SHP77 treated with DMSO at 0.1 percent for 48 hours (cell line): ENCODE measurements around the gene LYRM2.

ENCODE experiments used
- DNase-seq: peaks from one replicate; lab custom pipeline; 2025; lab: John Stamatoyannopoulos, UW

LYRM2 gene, protein sequence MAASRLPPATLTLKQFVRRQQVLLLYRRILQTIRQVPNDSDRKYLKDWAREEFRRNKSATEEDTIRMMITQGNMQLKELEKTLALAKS

DNA sequence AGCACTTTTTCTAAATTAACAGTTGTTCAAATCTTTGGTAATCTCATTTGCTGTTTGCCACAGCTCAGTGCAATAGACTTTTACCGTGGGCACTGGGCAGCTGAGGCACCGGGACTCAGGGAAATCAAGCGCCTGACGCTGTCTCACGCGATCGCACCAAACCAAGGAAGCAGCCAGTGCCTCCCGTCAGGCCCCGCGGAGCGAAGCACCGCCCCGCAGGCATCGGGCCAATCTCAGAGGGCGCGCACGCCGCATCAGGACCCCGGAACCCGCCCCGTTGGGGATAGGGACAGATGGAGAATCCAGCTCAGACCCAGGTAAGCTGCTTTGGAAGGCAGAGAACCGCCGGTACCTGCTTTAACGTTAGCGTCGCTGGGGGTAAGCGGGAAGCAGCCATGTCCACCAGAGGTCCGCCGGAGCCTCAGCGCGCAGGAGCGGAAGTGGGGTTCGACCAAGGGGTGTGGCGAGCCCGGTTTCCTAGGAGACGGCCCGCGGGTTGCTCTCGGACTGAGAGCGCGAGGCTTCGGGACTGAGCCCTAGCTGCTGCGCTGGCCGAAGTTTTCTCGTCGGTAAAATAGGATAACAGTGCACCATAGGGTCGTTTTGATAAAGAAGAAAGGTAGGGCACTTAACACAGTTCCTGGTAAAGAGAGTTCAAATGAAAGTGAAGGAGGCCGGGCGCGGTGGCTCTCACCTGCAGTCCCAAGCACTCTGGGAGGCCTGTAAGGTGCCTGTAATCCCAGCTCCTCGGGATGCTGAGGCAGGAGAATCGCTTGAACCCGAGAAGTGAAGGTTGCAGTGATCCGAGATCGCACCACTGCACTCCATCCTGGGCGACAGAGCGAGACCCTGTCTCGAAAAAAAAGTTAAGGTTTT, at the start of gene LYRM2:
LYRM2 (minus strand) TSS at position 428 of the 876 bp plus-strand sequence; CDS start at position 397, 31 bp downstream.
- peak; percentile 87 for DNase-seq

DNA sequence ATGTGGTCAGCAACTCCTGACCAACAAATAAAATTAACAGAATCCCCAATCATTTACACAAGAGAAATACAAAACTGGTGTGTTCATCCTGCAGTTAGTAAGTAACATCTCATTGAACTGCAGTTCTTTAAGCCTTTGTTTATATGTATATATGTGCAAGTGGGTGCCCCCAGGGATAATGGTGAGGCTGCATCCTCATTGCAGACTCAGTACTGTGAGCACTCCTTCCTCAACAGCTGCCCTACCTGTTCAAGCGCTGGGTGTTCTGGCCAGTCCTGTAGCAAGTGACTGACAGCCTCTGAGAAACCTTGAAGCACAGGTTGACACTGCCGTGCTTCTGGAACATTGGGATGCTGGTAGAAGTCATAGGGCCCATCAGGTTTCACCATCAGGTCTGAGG, 49.8 kb upstream of the LYRM2 start:
- DNase-seq: no peak

DNA sequence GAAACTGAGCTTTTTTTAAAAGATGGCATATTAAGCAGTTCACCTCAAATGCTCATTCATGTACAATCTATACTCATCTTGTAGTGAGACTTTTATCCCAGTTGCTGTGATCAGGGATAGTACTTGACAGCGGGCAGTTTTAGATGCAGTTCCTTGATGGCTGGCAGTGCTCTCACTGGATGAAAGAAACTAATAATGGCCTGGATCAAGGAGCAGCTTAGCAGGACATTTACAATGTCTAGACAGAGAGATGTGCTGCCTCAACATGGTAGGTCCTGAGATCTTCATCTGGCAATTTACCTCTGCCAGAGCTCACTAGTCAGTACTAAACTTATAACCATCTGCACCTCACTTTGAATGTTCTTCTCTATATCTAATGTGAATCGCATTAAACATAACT, 46.8 kb upstream of the LYRM2 start:
- DNase-seq: no peak

DNA sequence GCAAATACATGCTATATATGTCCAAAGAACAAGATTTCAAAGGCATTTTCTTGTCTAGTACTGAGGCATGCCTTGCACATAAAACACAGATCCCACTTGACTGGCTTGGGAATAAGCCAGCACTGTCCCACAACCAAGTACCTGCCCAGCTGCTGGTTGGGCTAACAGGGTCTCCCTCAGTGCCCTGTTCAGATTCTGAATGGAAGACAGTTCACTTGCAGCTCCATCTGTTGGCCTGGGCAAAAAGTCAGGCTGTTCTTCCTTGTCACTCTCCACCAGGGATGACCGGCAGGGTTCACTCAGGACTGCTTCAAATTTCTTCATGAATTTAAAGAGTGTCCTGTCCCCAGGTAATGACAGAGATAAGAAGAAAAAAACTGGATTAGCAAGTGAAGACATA, 44.4 kb upstream of the LYRM2 start:
- DNase-seq: no peak

DNA sequence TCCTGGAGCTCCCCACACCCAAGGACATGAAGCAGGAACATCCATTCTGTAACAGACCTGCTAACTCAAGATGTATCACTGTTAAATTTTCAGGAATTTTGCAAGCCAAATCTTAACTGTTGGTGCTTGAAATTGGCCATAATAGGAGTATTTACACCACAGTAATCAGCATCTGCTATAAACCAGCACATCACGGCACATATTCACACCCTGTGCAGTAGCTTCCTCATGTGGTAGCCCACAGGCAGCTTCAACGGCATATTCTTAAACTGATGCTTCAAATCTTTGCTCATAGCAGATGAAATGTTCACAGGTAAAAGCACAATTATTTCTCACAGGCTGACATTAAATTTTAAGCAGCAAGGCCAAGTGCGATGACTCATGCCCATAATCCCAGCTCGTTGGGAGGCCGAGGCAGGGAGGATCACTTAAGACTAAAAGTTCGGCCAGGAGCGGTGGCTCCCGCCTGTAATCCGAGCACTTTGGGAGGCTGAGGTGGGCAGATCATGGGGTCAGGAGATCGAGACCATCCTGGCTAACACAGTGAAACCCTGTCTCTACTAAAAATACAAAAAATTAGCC, 43.5 kb upstream of the LYRM2 start:
- no peak for DNase-seq

DNA sequence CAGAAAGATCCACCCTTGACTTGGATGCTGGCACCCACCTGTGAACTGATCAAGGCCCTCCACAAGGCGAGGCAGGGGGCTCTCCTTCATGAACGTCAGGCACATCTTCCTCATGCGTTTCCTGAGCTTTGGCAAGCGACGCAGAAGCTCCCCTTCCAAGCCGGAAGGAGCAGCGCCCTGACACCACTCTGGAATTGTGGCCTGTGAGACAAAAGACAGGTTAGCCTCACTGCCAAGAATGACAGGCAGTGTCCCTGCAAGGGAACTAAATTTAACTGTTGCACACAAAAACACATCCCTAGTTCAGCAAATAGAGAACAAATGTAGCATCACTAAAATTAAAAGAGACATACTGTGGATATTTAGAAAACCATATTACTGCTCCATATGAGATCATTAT, 42.0 kb upstream of the LYRM2 start:
- no peak for DNase-seq

DNA sequence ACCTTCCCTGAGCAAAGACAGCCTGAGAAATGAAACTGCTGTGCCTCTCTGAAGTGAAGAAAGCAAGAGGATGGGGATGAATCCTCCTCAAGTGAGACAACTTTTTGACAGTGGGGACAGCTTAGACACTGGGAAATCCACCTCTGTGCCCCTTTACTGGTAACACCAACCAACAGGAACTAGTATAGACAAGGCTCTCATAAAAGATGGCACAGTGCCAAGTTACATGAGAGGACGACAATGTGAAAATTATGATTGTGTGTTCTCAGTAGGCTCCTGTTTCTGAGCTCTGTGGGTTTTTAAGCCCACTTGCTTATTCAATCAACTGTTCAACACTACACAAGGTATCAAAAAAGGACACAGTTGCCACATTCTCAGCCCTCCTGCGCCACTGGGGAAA, 41.6 kb upstream of the LYRM2 start:
- DNase-seq: no peak

DNA sequence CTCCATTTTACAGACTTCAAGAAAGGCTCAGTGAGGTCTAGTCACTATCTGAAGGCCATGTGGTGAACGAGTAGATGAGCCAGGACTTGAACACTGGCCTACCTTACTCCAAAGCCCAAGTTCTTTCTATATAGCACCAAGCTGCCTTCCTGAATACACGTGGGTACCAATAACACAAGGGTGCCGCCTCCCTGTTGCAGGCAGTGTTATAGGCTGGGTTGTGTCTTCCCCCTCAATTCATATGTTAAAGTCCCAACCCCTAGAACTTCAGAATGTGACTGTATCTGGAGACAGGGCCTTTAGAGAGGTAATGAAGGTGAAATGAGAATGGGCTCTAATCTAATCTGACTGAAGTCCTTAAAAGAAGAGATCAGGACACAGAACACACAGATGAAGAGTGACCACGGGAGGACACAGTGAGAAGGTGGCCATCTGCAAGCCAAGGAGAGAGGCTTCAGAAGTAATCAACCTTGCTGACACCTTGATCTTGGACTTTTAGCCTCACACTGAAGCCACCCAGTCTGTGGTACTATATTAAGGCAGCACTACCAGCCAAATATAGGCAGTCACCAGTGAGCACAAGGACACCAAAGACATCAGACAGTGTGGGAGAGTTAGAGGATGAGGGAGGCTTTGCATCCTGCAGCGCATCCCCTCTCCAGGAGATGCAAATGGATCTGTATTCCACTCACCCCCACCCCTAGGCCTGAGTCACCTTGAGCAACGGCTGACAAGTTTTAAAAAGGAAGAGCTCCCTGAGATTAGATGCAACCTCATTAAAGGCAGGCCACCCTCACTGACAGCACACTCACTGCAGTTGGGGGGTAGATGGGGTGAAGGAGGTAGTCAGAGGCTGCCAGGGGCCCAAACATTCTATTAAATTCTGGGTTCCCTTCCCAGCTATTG, 40.9 kb upstream of the LYRM2 start:
- no peak for DNase-seq

DNA sequence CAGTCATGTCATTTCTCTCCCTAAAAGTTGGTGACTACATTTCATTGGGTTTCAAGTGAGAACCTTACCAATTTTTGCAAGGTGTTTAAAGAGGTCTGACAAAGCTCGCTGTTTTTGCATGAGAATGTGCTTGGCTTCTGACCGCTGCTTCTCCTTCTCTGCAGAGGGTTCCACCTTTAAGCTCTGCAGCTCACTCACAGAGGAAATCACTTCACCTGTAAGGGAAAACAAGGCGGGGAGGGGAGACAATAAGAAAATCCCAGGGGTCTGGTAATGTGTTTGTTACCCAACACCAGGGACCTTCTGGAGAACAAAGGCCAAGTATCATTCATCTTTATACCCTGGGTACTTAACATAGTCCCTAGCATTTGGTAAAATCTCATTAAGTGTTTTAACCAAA, 40.0 kb upstream of the LYRM2 start:
- DNase-seq: no peak

DNA sequence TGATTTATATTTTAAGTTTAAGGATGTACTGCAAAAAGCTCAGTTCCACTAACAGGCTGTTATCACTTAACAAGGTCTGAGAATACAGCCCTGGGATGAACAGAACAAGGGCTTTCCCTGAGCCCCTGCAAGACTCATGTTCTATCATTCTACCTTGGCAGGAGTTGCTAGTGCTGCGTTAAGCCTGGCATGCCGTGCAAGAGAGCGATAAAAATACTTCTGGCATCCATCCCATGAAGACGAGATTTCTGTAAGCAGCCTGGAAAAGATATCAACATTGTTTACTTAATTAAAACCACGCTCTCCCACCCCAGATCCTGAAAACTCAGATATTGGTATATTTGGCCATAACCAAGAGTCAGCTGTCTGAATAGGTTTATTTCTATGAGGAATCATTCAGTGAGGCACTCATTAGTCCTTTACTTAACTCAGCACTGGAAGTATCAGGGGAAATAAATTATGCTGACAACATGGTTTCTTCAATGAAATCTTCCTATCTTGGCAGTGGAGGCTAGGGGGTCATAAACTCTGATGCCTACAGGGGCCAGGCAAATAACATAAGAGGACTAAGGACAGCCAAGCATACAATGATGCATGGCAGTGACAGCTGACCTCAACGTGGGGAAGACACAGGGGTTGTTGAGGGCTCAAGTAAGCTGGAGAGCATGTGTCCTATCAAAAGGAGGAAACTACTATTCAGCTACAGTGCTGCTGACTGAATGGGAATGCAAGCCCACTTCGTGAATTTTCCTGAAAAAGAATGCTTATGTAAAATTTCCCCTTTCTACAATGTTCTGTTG, 37.6 kb upstream of the LYRM2 start:
- DNase-seq: no peak

DNA sequence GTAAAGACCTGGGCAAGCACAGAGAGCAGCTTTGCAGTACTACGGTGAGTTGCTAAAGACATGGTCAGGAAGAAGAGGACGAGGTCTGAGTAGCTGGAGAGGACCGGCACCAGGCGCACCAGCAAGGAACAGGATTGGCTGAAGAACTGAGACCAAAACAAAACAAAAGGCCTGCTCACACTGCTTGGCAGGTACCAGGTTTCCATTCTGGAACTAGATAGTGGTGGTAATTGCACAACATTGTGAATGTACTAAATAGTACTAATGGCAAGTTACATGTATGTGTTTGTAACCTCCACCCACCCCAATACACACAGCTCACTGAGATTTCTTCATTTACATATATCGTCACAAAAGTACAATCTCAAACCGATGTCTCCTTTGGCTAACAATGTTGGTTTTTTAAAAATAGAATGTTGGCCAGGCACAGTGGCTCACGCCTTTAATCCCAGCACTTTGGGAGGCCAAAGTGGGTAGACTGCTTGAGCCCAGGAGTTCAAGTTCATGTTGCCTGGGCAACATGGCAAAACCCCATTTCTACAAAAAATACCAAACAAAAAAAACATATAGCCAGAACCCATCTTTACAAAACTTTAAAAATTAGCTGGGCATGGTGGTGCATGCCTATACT, 32.5 kb upstream of the LYRM2 start:
- DNase-seq: no peak

DNA sequence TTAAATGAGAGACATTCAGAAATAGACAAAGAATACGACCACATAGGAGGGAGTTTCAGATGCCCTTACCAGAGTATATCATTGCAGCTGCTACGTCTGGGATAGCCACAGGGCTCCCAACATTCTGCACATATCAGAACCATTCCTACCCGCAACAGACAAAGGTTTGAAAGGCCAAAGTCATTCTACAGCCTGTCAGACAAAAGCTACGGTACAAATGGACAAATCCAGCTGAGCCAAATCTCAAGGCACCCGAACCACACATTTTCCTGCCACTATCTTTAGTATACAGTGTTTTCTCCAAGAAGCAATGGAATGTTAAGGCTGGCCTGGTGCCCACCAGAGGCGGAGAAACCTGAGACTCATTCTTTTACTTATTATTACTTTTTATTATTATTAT, 30.5 kb upstream of the LYRM2 start:
- no peak for DNase-seq

DNA sequence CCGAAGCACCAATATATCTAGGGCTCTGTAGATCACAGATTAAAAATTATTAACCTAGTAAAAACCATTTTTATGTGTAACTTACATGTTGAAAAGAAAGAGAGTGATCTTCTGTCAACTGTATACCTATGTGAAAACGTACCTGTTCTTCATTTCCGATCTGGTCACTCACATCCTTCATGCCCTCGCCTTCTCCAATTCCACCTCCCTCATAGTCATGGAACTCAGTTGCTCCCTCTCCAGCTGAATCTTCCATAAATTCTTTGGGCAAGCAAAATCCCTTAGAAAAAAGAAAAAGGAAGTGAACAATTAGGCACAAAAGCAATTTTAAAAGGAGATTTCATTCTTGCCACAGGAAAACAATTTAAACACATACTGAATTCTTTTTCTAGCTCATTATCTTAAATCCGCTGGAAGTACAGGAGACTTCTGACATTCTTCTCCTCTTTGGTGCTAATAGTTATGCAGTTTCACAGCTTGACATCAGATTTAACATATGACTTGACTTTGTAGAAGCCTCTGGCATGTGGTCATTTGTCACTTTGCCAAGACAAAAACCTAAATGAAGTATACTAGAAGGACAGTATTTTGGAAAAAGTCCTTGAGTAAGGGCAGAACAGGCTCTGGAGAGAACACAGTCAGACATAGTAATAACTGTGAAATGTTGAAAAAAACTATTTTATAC, 29.5 kb upstream of the LYRM2 start:
- no peak for DNase-seq

DNA sequence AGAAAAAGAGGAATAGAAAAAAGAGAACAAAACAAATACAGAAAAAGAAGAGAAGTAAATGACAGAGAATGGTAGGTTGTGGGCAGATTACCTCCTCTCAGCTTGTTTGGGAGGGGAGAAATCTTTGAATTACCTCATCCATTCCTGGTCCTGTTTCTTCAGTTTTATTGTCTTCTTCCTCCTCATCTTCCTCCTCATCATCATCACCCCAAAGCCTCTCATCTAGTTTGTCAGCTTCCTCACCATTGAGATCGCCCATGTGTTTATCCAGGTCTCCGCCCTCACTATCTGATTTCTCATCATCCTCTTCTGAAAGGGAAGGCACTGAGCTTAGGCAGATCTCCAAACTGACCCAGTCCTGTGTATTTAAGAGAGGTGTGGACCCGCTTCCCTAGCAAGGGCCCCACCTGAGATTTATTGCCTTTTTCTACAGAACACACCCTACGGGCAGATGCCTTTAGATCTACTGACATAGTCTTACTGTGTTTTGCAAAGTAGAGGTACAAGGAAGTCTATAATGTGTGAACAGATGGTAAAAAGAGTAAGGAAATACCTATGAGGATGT, 24.2 kb upstream of the LYRM2 start:
- DNase-seq: no peak

DNA sequence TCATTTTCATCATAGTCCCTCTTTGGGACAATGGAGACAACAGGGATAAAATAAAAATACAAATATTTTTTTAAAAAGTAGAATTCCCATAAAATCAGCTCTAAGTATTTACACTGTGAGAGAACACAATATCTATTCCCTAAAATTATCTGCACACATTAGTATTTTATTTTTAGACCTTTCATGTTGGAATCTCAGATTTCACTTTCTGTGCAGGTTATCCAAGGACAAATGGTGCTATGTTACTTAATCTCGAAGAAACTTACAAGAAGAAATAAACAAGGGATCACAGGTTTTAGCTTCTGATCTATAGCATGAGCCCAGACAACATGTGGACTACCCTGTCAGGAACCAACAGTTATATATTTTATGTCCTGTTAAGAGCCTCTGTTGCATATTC, 23.0 kb upstream of the LYRM2 start:
- DNase-seq: no peak

DNA sequence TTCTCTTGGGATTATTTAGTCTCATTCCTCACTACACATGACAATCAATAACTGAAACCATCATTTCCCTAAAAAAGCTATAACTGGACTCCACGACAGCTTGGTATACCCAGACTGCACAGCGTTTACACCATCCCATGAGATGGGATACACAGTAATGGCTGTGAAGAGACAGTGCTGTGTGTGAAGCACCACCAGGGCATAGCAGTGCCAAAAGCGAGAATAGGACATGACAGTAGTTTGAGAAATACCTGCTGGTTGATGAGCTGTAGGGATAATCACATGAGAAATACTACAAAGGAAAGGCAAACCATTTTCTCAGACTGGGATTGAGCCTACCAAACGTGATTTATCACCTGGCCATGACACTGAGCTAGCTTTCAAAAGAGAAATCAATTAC, 22.4 kb upstream of the LYRM2 start:
- no peak for DNase-seq

DNA sequence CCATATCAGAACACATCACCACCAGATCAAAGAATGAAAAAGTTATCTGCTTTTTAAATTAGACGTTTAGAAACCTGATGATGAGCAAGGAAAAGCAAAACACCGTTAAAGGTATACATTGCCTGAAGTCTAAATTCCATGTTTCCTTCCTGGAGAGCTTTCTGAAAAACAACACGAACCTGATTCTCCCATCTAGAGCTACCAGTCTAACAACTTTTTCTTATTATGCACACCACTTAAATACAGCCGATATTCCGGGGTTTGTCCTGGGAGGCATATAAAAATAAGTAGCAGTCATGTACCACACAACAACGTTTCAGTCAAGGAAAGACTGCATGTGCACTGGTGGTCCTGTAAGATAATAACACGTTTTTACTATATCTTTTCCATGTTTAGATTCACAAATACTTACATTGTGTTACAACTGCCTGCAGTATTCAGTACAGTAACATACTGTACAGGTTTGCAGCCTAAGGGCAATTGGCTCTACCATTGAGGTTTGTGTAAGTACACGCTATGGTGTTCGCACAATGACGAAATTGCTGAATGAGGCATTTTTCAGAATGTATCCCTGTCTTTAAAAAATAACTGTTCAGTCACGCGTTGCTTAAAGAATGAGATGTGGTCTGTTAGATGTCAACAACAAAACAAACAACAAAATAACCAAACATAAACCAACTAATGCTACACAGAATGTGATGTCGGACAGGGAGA, 19.1 kb upstream of the LYRM2 start:
- no peak for DNase-seq

DNA sequence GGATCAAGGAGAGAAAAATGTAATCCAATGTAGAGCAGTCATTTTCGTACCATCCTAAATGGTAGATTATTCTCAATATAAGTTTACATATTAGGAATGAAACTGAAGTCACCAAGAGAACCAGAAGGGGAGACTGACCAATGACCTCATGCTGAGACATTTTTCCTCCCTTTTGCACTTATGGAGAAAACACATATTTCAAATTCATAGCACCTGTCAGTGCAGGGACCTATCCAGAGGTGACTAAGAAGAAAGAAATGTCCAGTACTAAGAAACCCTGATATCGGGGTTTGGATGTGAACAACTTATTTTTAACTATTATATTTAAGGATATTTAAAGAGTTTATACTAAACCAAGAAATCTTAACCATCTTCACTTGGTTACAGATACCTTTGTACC, 16.6 kb upstream of the LYRM2 start:
- DNase-seq: no peak

DNA sequence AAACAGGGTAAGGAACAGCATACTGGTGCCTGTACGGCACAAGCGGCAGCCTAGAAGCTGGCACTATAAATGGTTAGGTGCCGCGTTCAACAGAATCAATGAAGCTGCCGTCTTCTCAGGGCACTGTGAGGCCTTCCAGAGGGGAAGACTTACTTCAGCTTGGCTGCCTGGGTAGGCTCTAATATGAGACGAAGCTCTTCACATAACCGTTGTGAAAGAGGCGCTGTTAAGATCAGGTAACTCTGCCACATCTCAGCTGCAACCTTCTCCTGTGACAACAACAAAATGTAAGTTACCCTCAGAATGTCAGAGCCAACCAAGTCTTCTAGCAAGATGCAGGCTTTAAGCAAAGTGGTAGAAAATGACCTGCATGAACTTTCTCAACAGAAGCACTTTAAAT, 12.0 kb upstream of the LYRM2 start:
- DNase-seq: no peak

DNA sequence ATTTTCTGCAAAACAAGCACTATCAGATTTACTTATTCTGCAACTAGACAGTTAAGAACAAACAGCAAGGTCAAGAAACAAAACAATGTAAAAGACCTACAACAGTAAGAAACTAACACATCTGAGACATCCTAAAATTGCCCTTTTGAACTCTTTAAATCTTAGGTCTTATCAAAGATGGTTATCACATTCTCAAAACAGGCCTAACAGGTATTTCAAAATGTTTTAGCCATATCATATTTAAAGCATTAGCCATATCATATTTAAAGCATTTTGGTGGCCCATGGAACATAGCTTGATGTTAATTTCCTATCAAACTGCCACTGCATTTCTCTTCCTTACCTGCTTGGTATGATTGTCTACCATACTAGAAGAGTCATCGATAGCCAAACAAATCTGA, 11.1 kb upstream of the LYRM2 start:
- DNase-seq: no peak
